IMR-90 (cell line): ENCODE data around the gene COL25A1. TPM values are rescaled to one million over a fixed set of nuclear protein-coding genes. Genes with fewer than 3 reads are reported as not detected.

Experiments
- ATAC-seq: fragments of 200-7000 bp; cut with Tn5 transposase; 2 replicates; pipeline ENCODE4 v1.9.1; 2020; ENCODE audit warnings: low read depth, mild to moderate bottlenecking, moderate library complexity
- BruUV-seq: library from RNA; stranded (reverse); fragments of 400-500 nt; replicated peaks from 2 replicates; lab custom pipeline; 2021; lab: Mats Ljungman, UMichigan
- CTCF ChIA-PET: fragments of 300-600 bp; formaldehyde crosslinking; extraction: SDS; loops from one replicate; lab custom pipeline; 2021; ENCODE audit warnings: antibody characterized with exemption; lab: Yijun Ruan, JAX
- POLR2A ChIA-PET: fragments of 300-600 bp; sonication (Branson Sonifier 250); formaldehyde crosslinking; loops from one replicate; lab custom pipeline; 2022; ENCODE audit warnings: antibody characterized with exemption; ENCODE audit not compliant: unreplicated experiment; lab: Charles Lee
- DNase-seq: peaks from one replicate; pipeline ENCODE4 v3.0.0; 2013
- H2AFZ ChIP-seq: replicated peaks from 2 replicates; pipeline ENCODE3; 2013; ENCODE audit warnings: low read length, mild to moderate bottlenecking; ENCODE audit not compliant: poor library complexity
- H2AK5ac ChIP-seq: 2 replicates; pipeline ENCODE4 v1.6.1; 2013; ENCODE audit warnings: low read depth, low read length, inconsistent platforms
- H2AK9ac ChIP-seq: replicated peaks from 2 replicates; pipeline ENCODE3; 2013; ENCODE audit warnings: mild to moderate bottlenecking, low read depth, low read length, moderate library complexity; ENCODE audit not compliant: poor library complexity
- H2BK120ac ChIP-seq: 2 replicates; pipeline ENCODE4 v1.6.1; 2013; ENCODE audit warnings: low read depth, low read length, inconsistent platforms
- H2BK15ac ChIP-seq: 3 replicates; pipeline ENCODE4 v1.6.1; 2013; ENCODE audit warnings: low read depth, low read length, inconsistent platforms
- H2BK20ac ChIP-seq: 2 replicates; pipeline ENCODE4 v1.6.1; 2013; ENCODE audit warnings: low read depth, mild to moderate bottlenecking, inconsistent platforms, low read length, moderate library complexity
- H2BK5ac ChIP-seq: 2 replicates; pipeline ENCODE4 v1.6.1; 2013; ENCODE audit warnings: mild to moderate bottlenecking, low read depth, low read length, inconsistent platforms; ENCODE audit not compliant: poor library complexity, severe bottlenecking
- H3K14ac ChIP-seq: replicated peaks from 2 replicates; pipeline ENCODE4 v1.6.1; 2013; ENCODE audit warnings: low read depth, low read length, inconsistent platforms
- H3K18ac ChIP-seq: 2 replicates; pipeline ENCODE4 v1.6.1; 2013; ENCODE audit warnings: low read depth, low read length, control low read depth
- H3K23ac ChIP-seq: 2 replicates; pipeline ENCODE4 v1.6.1; 2013; ENCODE audit warnings: low read depth, low read length, inconsistent platforms
- H3K27ac ChIP-seq: 2 replicates; pipeline ENCODE4 v1.5.1; 2013; ENCODE audit warnings: mild to moderate bottlenecking, control low read depth, low read length; ENCODE audit not compliant: insufficient read depth
- H3K27me3 ChIP-seq: 2 replicates; pipeline ENCODE4 v1.6.1; 2013; ENCODE audit warnings: low read length; ENCODE audit not compliant: control insufficient read depth, insufficient read depth
- H3K36me3 ChIP-seq: 2 replicates; pipeline ENCODE4 v1.6.1; 2013; ENCODE audit warnings: low read length, mixed read lengths; ENCODE audit not compliant: control insufficient read depth, insufficient read depth
- H3K4ac ChIP-seq: 2 replicates; pipeline ENCODE4 v1.6.1; 2013; ENCODE audit warnings: low read depth, low read length, inconsistent platforms
- H3K4me1 ChIP-seq: 2 replicates; pipeline ENCODE4 v1.6.1; 2013; ENCODE audit warnings: low read length, mixed read lengths; ENCODE audit not compliant: control insufficient read depth, insufficient read depth
- H3K4me2 ChIP-seq: 2 replicates; pipeline ENCODE4 v1.6.1; 2013; ENCODE audit warnings: low read depth, mild to moderate bottlenecking, control low read depth, low read length, moderate library complexity
- H3K4me3 ChIP-seq: 2 replicates; pipeline ENCODE4 v1.5.1; 2013; ENCODE audit warnings: low read depth, mild to moderate bottlenecking, control low read depth, low read length, moderate library complexity; ENCODE audit not compliant: insufficient read depth
- H3K56ac ChIP-seq: 2 replicates; pipeline ENCODE4 v1.6.1; 2013; ENCODE audit warnings: low read length, inconsistent platforms; ENCODE audit not compliant: insufficient read depth; ENCODE audit errors: extremely low read depth
- H3K79me1 ChIP-seq, 2 experiments: 2 replicates each; pipeline ENCODE4 v1.6.1; 2013; ENCODE audit warnings: low read length in 2 of 2, inconsistent platforms in 1 of 2, low read depth in 1 of 2
- H3K9ac ChIP-seq: 2 replicates; pipeline ENCODE4 v1.6.1; 2013; ENCODE audit warnings: low read depth, low read length, control low read depth
- H3K9me1 ChIP-seq: 2 replicates; pipeline ENCODE4 v1.6.1; 2013; ENCODE audit warnings: low read length, inconsistent platforms; ENCODE audit not compliant: insufficient read depth
- H3K9me3 ChIP-seq: 2 replicates; pipeline ENCODE4 v1.6.1; 2013; ENCODE audit warnings: low read length; ENCODE audit not compliant: control insufficient read depth, insufficient read depth
- H4K20me1 ChIP-seq: 2 replicates; pipeline ENCODE4 v1.6.1; 2013; ENCODE audit warnings: low read length, inconsistent platforms; ENCODE audit not compliant: insufficient read depth
- H4K5ac ChIP-seq: 2 replicates; pipeline ENCODE4 v1.6.1; 2013; ENCODE audit warnings: mild to moderate bottlenecking, low read depth, low read length, control low read depth
- H4K8ac ChIP-seq, 2 experiments: 2 replicates each; pipeline ENCODE4 v1.6.1; 2013; ENCODE audit warnings: low read depth in 2 of 2, low read length in 2 of 2, control low read depth in 1 of 2, inconsistent platforms in 1 of 2
- H4K91ac ChIP-seq: 2 replicates; pipeline ENCODE4 v1.6.1; 2013; ENCODE audit warnings: low read depth, low read length, inconsistent platforms; ENCODE audit not compliant: insufficient read depth
- BHLHE40 ChIP-seq: fragments of 150-350 bp; IDR thresholded peaks from 2 replicates; pipeline ENCODE4 v1.6.1; 2016; ENCODE audit warnings: mild to moderate bottlenecking, low read depth, low read length
- CEBPB ChIP-seq: IDR thresholded peaks from 2 replicates; pipeline ENCODE4 v1.6.1; 2012; ENCODE audit warnings: low read depth, low read length, improper control_type of control experiment
- CHD1 ChIP-seq: IDR thresholded peaks from 2 replicates; pipeline ENCODE4 v1.6.1; 2012; ENCODE audit warnings: low read depth, low read length, improper control_type of control experiment
- CTCF ChIP-seq: conservative IDR thresholded peaks from 2 replicates; pipeline ENCODE4 v1.5.1; 2012; ENCODE audit warnings: mild to moderate bottlenecking, low read depth, low read length, improper control_type of control experiment
- ELK1 ChIP-seq: fragments of 150-350 bp; IDR thresholded peaks from 2 replicates; pipeline ENCODE4 v1.6.1; 2016; ENCODE audit warnings: low read depth, mild to moderate bottlenecking, low read length, moderate library complexity, borderline replicate concordance
- FOS ChIP-seq: fragments of 150-350 bp; IDR thresholded peaks from 2 replicates; pipeline ENCODE4 v1.6.1; 2016; ENCODE audit warnings: low read depth, low read length
- MAFK ChIP-seq: IDR thresholded peaks from 2 replicates; pipeline ENCODE4 v1.6.1; 2012; ENCODE audit warnings: low read depth, low read length, improper control_type of control experiment
- MAZ ChIP-seq: IDR thresholded peaks from 2 replicates; pipeline ENCODE4 v1.6.1; 2012; ENCODE audit warnings: low read depth, mild to moderate bottlenecking, low read length, improper control_type of control experiment, moderate library complexity, borderline replicate concordance
- MXI1 ChIP-seq: IDR thresholded peaks from 2 replicates; pipeline ENCODE4 v1.6.1; 2012; ENCODE audit warnings: low read depth, mild to moderate bottlenecking, low read length, moderate library complexity, borderline replicate concordance
- NFE2L2 ChIP-seq: fragments of 150-350 bp; IDR thresholded peaks from 2 replicates; pipeline ENCODE4 v1.6.1; 2016; ENCODE audit warnings: low read depth, mild to moderate bottlenecking, low read length
- POLR2A ChIP-seq: IDR thresholded peaks from 2 replicates; pipeline ENCODE4 v1.6.1; 2012; ENCODE audit warnings: mild to moderate bottlenecking, low read depth, low read length
- RAD21 ChIP-seq: IDR thresholded peaks from 2 replicates; pipeline ENCODE4 v1.6.1; 2012; ENCODE audit warnings: low read length, improper control_type of control experiment
- RCOR1 ChIP-seq: IDR thresholded peaks from 2 replicates; pipeline ENCODE4 v1.6.1; 2012; ENCODE audit warnings: mild to moderate bottlenecking, low read length, improper control_type of control experiment; ENCODE audit not compliant: insufficient replicate concordance
- RFX5 ChIP-seq: IDR thresholded peaks from 2 replicates; pipeline ENCODE4 v1.8.0; 2012; ENCODE audit warnings: low read depth, mild to moderate bottlenecking, low read length, moderate library complexity
- SMC3 ChIP-seq: fragments of 150-350 bp; IDR thresholded peaks from 2 replicates; pipeline ENCODE4 v1.6.1; 2016; ENCODE audit warnings: low read depth, mild to moderate bottlenecking, antibody characterized with exemption, low read length, moderate library complexity
- USF2 ChIP-seq: fragments of 150-350 bp; IDR thresholded peaks from 2 replicates; pipeline ENCODE4 v1.6.1; 2017; ENCODE audit warnings: mild to moderate bottlenecking, antibody characterized with exemption, low read length, low read depth
- WGBS, 2 experiments: methylation state at CpG; one replicate each; pipeline versions ENCODE4 v1.1.5 to v1.1.7; 2013; ENCODE audit warnings: missing lambda C conversion rate in 2 of 2; ENCODE audit not compliant: insufficient read length in 1 of 2; ENCODE audit errors: extremely low coverage in 2 of 2; 5-methylcytosine and 5-hydroxymethylcytosine counted together
- dilution Hi-C: fragments of 300-500 bp; cut with HindIII; formaldehyde crosslinking; loops from one replicate; pipeline ENCODE4 v1.14.3; 2018; ENCODE audit warnings: low sequenced_read_pairs; ENCODE audit not compliant: unreplicated experiment
- in situ Hi-C: fragments of 300-500 bp; cut with MboI; formaldehyde crosslinking; loops from 3 replicates; pipeline ENCODE4 v1.14.3; 2019; ENCODE audit warnings: low sequenced_read_pairs, inconsistent platforms, mixed read lengths
- intact Hi-C: fragments of 100-400 bp; cut with micrococcal nuclease; formaldehyde crosslinking; loops from 2 replicates; pipeline ENCODE4 v1.10.0; 2022
- polyA plus RNA-seq, 3 experiments: library from polyadenylated mRNA; depleted of rRNA; stranded (reverse); fragments of >200 nt; gene quantifications; 2 replicates each; pipeline ENCODE4 v1.2.3, GENCODE V29; 2012; ENCODE audit warnings: low replicate concordance in 1 of 3
- total RNA-seq: library from RNA; depleted of rRNA; stranded (reverse); fragments of >200 nt; gene quantifications from 2 replicates; pipeline ENCODE4 v1.2.3, GENCODE V29; 2012

The COL25A1 gene
- total and polyA plus RNA-seq, 2 of the 4 experiments (the other 2 are of a cell fraction) = under 0.01 to 0.05 TPM

GRCh38 chr4:108839333-108839732 lies 463.1 kb downstream of the COL25A1 start:
- H4K8ac ChIP-seq = no peak overlapping the region
- in situ Hi-C loops (no loop called here), dilution Hi-C loops (no loop called here), intact Hi-C loops (loop anchor here (5.0 kb wide), 2 partner anchors 403 to 458 kb away; no protein-coding TSS in a partner anchor)
- no peaks in the 10 kb centered on the region for H3K36me3 ChIP-seq
- ChIA-PET CTCF (no interaction called here), POLR2A (no interaction called here)
- no peak overlapping the region for H3K18ac ChIP-seq
- no peaks in the 10 kb centered on the region for H3K79me1 ChIP-seq
- no peak overlapping the region for H3K27ac ChIP-seq
- H2BK5ac ChIP-seq = no peak overlapping the region
- H3K4me2 ChIP-seq = no peak overlapping the region
- no peak for DNase-seq
- no TSS peak for BruUV-seq
- H3K4ac ChIP-seq = no peak overlapping the region
- no peaks in the 10 kb centered on the region for H4K20me1 ChIP-seq
- no peak overlapping the region for H3K14ac ChIP-seq
- H3K4me1 ChIP-seq = peaks cover 3% of the 10 kb centered on the region
- H2BK20ac ChIP-seq = no peak overlapping the region
- no peak overlapping the region for H4K91ac ChIP-seq
- no peaks in the 10 kb centered on the region for H3K9me3 ChIP-seq
- H4K5ac ChIP-seq = no peak overlapping the region
- H3K23ac ChIP-seq = no peak overlapping the region
- H3K4me3 ChIP-seq = no peak overlapping the region
- no peak overlapping the region for H3K9ac ChIP-seq
- H3K56ac ChIP-seq = no peak overlapping the region
- ATAC-seq = no peak
- H2BK15ac ChIP-seq = no peak overlapping the region
- 100% methylated on average over 1 of the region's 3 CpGs; no CpG with 5 or more reads in 1 of the 2 experiments for WGBS, 2 experiments
- no peak overlapping the region for H2AK9ac ChIP-seq
- 0 out of 2 replicates have a peak, but pooled peaks cover 3% of the 10 kb centered on the region for H3K9me1 ChIP-seq
- H3K27me3 ChIP-seq = no peaks in the 10 kb centered on the region
- TF ChIP-seq RCOR1 (no peak), RAD21 (no peak), CHD1 (no peak), MAZ (no peak), USF2 (no peak), CTCF (no peak), ELK1 (no peak), POLR2A (no peak), FOS (no peak), CEBPB (no peak), BHLHE40 (no peak), NFE2L2 (no peak), MXI1 (no peak), SMC3 (no peak), MAFK (no peak), RFX5 (no peak)
- H2AFZ ChIP-seq = no peak overlapping the region
- no peak overlapping the region for H2AK5ac ChIP-seq
- H2BK120ac ChIP-seq = no peak overlapping the region
